ENCODE measurements around the gene NRARP. TPM values are rescaled to one million over a fixed set of nuclear protein-coding genes. Genes with fewer than 3 reads are reported as not detected.

Gene NRARP
- total RNA-seq, 1 experiment from 2014 or later: 22.2 TPM

GRCh38 chr9:137299203-137299565 is 2.9 kb downstream of the NRARP start:
- H2AFZ ChIP-seq (ENCODE audit: low read depth, low read length, poor library complexity, severe bottlenecking): no peak overlapping the region
- DNase-seq (ENCODE audit: low read depth, low spot score) (no peak), ATAC-seq (no peak)
- intact Hi-C loops (cut with micrococcal nuclease): no loop called here
- H3K27me3 ChIP-seq (ENCODE audit: insufficient read depth, low read length): no peaks in the 10 kb centered on the region
- ChIA-PET CTCF (no interaction called here), POLR2A (no interaction called here), RAD21 (ENCODE audit: low non-redundant PET in 1 of 2, low total read pairs in 2 of 2, uncharacterized antibody in 2 of 2, unreplicated experiment in 2 of 2) (no interaction called here)
- peaks cover 32 to 67% of the 10 kb centered on the region in 2 experiments for H3K4me1 ChIP-seq (ENCODE audit: control insufficient read depth in 1 of 2, insufficient read depth in 2 of 2, low read length in 2 of 2)
- no peaks in the 10 kb centered on the region for H3K9me2 ChIP-seq (ENCODE audit: insufficient read depth)
- no peak for TF ChIP-seq MAX (IDR thresholded peaks at IDR 0.05)
- no peak for TF ChIP-seq SRF (IDR thresholded peaks at IDR 0.05; ENCODE audit: low read depth)
- no peak for TF ChIP-seq ZFX (IDR thresholded peaks at IDR 0.05)
- TF ChIP-seq ZNF274 (IDR thresholded peaks at IDR 0.05; ENCODE audit: low read depth, low read length): no peak
- TF ChIP-seq ELF1 (IDR thresholded peaks at IDR 0.05; ENCODE audit: borderline replicate concordance, low read depth): no peak
- TF ChIP-seq CEBPB (IDR thresholded peaks at IDR 0.05; ENCODE audit: low read depth): no peak
- no peak for TF ChIP-seq FOSL1 (IDR thresholded peaks at IDR 0.05; ENCODE audit: low read depth)
- no peak for TF ChIP-seq EZH2phosphoT487 (IDR thresholded peaks at IDR 0.05; ENCODE audit: borderline replicate concordance)
- TF ChIP-seq ZBTB33 (IDR thresholded peaks at IDR 0.05; ENCODE audit: extremely low read depth, insufficient replicate concordance, low read length): no peak
- no peak for TF ChIP-seq POLR2A (IDR thresholded peaks at IDR 0.05; ENCODE audit: borderline replicate concordance, extremely low read depth, insufficient read depth, insufficient read length)
- no peak for TF ChIP-seq TCF7L2 (IDR thresholded peaks at IDR 0.05; ENCODE audit: borderline replicate concordance, extremely low read depth, insufficient read depth, insufficient read length)
- no peak overlapping the region for H3K4me2 ChIP-seq (ENCODE audit: low read length)
- H3K36me3 ChIP-seq (ENCODE audit: control insufficient read depth in 1 of 2, insufficient read depth in 2 of 2, low read length in 2 of 2): no peaks in the 10 kb centered on the region
- H3K4me3 ChIP-seq (replicated peaks in 1 of 2; ENCODE audit: low read depth in 1 of 2, low read length in 2 of 2): no peak overlapping the region
- H3K9me3 ChIP-seq (ENCODE audit: control insufficient read depth in 1 of 2, insufficient read depth in 1 of 2, low read depth in 1 of 2, low read length in 2 of 2): no peaks in the 10 kb centered on the region
- H4K20me1 ChIP-seq (ENCODE audit: insufficient read depth): peaks cover 2% of the 10 kb centered on the region; the same call in 1 of the 2 replicates
- no peak overlapping the region; the same call in 1 of the 2 replicates for H3K27ac ChIP-seq (ENCODE audit: low read depth, low read length)
- no peak overlapping the region for H3K9ac ChIP-seq (ENCODE audit: low read length)
- no TSS peak for BruUV-seq (replicated peaks)
- peaks cover 17% of the 10 kb centered on the region for H3K79me2 ChIP-seq (ENCODE audit: insufficient read depth, low read length)
